Measurements from ENCODE around the gene ATP8A1.
"Not testable (repeated sequence)": the region's sequence is repeated elsewhere in the genome, so short reads cannot be mapped to it uniquely, and the experiment has no call there.

Gene ATP8A1

DNA sequence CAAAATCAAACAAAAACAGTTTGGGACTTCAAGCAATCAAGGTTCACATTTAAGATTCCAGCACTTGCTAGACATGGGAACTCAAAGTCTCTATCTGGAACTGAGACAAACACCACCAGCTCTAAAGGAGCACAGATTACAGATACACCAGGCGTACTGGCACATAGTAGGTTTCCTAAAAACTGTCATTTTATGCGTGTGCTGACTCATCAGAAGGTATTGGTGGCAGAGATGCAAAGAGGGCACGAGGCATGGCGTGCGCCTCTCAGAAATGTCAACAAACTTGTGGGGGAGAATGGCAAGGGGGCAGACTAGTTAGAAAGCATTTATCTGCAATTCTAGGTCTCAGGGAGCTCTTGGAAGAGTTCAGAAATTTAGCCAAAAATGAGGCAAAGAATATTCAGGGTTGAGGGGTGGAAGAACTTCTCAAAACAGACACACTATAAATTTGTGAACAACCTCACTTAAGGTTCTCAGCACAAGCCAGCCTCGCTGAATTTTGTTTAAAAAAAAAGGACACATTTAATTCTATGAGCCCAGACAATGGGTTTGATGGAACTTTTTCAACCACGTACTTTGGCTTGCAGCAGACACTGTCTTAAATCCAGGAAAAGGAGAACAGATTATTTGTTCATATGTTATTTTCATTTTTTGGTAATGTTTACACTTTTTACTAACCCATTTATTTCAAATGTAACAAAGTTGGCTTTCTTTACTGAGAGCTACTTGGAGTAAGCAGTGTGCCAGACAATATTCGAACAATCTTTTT is 159.6 kb downstream of the ATP8A1 start:
- DNase-seq: no peak

DNA sequence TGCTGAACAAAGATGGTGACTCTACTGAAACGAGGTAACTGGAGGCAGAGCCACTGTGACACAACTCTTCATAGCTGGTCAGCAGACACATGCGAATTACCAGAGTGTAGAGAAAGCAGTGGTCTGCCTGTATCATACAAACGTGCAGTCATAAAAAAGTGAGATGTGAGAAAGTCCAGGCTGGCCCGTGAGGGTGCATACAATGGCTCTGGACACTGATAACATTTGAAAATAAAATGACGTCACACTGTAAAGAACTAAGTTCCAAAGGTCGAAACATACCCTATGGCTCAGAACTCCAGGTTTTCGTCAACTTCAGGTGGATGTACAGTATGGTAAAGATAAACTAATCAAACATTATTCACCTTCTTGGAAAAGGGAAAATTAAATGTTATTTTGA is 163.9 kb downstream of the ATP8A1 start:
- no peak for DNase-seq

DNA sequence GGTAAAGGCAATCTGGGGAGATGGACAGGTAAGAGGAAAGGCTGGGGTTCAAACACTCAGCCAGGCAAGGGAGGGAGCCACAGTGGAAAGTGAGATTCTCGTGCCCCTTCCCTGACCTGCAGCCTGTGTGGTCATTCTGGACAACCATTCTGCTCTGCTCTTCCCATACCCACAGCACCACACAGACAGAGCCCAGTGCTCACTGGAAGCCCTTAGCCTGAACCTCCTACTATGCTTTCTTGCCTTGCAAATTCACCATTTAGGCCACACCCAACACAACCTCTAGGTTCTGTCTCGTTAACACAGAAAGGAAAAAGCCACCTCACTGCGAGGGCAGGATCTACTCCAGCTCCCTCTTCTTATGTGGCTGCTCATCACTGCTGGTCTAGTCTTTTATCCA is 166.9 kb downstream of the ATP8A1 start:
- DNase-seq: no peak

DNA sequence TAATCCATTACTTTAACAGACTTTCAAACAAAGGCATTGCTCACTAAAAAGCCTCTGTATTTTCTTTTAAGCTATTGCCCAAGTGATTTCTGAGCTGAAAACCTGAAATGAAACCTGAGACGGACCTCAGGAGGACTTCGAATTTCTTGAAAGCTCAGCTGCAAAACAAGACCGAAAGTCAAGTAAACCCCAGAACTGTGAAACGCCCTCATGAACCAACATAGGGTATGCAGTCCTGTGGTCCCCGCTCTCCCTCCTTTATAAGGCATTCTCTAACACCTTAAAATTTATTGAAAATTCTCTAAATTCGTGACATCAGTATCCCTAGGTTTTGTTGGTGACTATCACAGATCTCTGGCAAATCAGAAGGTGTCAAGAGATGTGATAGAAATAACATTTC is 167.8 kb downstream of the ATP8A1 start:
- no peak for DNase-seq

DNA sequence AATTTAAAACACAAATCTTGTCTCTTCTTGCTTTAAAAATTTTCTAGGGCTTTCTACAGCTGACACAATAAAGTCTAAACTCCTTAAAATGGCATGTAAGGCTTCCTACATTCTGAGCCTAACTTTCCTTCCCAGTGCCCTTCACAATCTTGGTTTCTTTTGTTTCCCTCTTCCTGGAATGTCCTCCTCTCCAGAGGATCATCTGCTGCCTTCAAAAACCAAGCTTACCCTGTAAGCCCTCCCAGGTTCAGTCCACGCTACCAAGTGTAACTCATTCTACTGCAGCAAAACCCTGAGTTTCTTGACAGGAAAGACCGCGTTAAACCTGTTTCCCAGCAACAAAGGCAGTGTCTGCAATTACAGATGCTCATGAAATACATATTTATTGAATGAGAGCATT is 168.4 kb downstream of the ATP8A1 start:
- no peak for DNase-seq

DNA sequence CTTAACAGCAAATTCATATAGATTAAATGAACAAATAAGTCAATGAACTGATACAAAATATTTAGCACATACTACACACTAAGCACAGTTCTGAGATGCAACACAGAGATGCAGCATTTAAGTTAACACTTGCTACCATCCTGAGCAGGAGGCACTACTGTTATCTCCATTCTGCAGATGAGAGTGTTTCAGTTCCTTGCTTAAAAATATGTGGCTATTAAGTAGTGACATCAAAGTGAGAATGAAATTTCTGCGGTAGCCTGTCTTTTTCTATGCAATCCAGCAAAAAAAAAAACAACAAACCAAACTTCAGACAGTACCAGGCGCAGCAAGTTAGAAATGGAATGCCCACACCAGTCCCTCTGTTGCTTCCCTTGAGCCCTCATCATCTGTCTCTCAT is 168.8 kb downstream of the ATP8A1 start:
- no peak for DNase-seq

DNA sequence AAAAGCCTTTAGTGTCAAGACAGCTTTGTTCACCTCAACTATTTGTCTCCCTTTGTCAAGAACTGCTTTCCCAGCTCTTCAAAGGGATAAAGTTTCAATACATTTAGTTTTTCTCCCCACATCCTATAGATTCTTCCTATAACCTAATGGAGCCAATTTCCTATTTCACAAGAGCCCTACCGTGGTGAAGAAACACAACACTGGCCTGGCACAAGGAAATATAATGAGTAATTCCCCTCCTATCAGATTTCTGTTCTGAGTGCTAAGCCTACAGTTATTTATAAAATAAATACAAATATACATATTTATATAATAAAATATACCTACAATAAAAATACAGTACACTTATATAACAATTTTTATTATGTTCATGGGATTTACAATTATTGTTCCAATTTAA is 169.7 kb downstream of the ATP8A1 start:
- DNase-seq: no peak

DNA sequence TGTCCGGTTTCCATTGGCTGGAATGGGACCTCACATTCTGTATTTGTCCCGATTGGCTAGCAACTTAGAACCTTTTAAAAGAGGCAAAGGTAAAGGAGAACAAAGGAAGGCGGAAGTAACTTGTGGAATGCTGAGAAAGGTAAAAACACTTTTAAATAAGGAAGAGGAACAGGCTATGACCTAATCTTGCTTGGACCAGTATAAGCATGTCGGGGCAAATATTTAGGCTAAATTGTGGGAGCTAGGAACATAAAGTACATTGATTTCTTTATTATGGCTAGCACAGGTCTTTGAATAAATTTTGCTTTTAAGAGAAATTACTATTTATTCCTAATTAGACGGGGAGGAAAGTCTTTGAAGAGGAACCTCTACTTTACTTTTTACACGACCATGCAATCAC is 170.7 kb downstream of the ATP8A1 start:
- DNase-seq: not testable (repeated sequence)

DNA sequence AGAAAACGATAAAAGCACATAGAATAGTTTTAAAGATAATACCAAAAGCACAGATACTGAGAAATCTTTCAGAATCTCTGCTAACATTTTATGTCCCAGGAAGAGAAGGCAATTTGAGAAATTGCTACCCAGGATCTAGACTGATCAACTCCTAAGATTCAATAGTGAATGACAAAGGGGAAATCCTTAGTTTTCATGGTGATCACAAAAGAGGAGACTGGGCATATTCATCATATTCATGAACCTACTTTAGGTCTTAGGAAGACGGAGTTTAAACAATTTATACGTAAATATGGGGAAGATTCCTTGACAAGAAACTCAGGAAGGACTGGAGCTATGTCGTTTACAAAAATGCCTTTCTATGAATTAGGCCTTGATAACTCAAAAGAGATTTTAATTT is 172.3 kb downstream of the ATP8A1 start:
- DNase-seq: no peak

DNA sequence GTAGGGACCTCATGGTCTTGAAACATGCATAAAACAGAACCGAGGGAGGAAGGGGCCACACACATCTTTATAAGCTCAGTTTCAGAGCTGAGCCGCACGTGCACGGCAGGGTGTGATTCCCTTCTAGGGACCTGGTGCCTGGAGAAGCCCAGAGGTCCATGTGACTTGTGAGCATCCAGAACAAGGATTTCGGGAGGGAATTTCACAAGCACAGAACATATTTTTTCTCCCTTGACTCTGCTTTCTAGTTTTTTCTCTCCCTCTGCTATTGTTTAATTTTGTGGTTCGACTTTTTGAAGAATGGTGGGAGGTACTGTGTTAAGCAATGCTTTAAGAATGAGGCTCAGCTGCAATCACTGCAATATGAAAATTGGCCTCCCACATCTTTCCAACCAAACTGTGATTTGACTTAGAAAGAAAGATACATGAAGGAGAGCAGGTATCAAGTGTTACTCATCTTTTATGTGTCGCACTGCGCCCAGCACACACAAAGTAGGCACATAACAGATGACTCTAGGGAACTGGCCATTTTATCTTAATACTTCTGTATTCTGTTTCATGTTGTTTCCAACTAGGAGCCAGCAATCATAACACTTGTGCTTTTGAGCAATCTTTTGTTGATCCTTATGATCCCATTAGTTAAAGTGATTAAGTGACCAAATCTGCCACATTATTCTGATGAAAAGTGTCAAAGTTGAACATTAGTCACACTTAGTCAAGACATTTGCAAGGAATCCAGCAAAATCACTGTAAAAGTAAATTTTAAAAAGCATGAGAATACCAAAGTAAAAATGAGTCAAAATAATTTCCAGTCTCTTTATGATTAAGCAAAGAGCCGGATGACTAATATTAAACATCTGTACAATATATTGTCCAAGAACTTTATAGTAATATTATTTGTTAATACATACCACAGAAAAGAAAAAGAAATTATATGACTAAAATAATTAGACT is 173.2 kb downstream of the ATP8A1 start:
- DNase-seq: no peak

DNA sequence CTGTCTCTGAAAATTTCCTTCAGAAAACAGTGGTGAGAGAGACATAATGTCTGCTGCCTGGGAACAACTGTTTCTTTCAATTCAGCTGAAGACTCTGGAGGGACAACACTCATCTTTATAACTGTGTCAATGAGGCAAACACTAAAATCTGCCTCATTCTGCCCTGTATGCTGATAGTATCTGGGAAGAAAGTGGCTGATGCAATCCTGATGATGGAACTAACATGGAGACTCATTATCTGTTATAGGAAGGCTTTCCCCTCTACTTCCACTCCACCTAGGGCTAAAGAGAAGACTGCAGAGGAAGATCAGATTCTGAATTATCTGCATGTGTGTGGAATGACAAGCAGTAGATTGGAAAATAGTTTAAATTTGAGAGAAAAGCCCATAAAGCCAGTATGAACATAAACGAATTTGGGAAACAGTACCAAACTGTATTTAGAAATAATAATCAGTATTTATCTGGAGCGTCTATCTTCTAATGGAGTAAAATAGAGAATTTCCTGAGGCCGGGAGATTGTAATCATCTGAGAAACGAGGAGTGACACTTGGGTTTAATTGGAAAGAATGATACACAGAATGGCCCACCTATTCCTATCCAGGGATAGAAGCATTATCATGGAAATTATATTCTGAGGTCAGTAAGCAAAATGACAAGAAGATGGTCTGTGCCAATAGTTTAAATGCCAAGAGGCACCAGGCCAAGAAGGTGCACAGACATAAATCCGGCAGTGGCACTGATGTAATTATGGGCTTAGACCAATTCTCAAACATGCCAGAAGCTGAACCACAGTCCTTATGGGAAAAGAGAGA is 174.2 kb downstream of the ATP8A1 start:
- no peak for DNase-seq

DNA sequence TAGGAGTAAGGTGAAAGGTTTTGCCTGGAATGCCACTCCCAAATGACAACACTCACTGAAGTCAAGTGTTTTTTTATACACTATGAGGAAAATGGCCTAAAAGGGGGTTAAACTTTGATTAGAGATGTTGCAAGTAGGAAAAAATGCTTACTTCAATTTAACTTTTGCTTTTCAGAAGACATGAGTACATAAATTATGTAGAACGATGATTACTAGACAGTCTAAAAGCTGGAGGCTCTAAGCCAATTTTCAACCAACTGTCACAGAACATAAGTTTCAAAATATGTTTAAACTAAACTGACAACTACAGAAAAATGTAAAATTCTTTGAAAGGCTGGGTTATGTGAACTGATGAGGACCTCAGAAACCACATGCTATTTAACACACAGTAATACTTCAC is 176.2 kb downstream of the ATP8A1 start:
- no peak for DNase-seq

DNA sequence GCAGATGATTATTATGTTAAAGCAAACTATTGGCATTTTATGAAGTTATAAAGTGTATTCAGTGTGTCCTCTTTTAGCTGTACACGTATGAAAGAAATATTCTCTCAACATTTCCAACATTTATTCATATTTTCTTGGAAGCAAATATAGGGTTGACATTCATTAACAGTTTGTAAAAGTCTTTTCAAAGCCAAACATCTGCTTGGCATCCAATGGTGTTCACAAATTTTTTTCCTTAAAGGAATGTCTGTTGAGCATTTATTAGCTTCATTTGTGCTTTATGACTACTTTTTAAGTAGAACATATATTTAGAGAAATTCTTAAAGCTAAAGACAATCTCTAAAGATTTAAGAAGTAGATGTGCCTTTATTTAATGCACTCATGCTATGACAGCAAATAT is 176.6 kb downstream of the ATP8A1 start:
- no peak for DNase-seq

DNA sequence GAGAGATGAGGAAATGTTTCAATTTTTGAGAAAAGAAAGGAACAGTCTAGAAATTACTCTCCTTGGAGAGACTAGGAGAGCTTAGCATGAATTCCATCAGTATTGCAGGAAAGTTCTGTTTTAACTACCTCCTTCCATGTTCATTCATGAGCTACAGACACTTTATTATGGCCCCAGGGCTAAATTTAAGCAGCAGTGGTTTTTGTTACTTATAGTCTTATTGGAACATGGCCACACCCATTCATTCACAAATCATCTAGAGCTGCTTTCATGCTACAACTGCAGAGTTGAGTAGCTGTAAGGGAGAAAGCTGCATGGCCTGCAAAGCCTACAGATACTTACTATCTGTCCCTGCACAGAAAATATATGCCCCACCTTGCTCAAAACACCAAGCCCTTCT is 178.0 kb downstream of the ATP8A1 start:
- DNase-seq: no peak

DNA sequence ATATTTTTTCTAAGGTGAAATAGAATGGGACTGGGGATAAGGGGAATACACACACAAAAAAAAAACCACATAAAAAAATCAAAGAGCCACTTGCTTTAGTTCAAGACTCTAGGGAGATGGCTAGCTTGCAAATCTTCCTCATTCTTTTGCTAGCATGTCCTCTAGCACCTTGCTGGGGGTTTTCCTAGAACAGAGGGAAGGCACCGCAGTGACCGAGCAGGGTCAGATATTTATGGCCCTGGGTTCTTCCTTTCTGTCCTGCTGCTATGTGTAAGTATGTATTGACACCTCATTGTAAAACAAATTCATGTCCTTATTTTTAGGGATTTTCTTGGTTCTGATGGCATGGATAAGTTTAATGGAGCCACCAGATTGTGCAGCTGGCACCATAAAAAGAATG is 178.4 kb downstream of the ATP8A1 start:
- DNase-seq: no peak

DNA sequence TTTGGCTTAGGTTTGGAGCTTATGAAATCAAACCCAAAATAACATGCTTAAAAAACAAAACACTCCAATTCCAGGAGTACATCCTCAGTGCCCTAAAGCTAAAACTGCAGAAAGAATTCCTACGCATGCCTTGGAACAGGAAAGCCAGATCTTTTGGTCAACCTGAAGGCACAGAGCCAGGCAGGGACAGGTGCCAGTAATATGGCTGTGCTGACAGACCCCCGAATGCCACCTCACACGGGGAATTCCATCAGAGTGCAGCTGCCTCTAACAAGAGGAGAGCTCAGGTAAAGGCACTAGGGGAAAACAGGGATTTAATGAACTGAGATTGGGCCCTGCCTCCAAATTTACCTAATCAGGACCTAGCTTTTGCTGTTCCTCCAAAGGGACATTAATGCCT is 182.5 kb downstream of the ATP8A1 start:
- DNase-seq: no peak

DNA sequence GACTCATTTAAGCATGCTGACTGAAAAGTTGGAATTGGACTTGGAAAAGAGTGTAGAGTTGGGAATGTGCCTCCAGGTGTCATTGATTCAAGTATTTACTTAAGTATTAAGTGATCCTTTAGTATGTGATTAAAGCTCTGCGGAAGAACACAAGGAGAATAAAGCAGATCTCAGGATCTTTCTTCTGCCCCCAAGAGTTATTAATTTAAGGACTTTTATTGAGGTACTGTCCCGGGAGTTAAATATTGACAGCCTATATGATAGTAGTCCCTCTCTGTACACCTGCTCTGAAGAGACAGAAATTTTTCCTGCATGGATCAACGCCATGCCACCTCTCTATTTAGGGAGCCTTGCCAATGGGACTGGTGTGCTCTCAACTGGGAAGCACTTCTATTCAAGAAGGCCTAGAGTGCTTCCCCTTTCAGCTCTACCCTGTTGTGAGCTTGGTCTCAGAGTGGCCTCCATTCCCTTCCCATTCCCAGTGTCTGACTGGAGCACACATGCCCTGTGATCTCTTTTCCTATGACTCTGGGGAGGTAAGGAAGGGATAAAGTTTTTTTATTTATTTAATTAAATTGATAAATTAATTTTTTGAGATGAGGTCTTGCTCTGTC is 183.7 kb downstream of the ATP8A1 start:
- DNase-seq: no peak

DNA sequence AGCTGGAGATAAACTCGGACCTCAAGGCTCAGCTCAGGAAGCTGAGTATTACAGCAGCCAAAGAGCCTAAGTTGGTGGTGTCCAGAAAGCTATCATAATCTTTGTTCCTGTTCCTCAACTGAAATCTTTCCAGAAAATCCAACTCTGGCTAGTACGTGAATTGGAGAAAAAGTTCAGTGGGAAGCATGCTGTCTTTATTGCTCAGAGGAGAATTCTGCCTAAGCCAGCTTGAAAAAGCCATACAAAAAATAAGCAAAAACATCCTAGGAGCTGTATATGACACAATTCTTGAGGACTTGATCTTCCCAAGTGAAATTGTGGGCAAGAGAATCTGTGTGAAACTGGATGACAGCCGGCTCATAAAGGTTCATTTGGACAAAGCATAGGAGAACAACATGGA is 185.0 kb downstream of the ATP8A1 start:
- DNase-seq: no peak

DNA sequence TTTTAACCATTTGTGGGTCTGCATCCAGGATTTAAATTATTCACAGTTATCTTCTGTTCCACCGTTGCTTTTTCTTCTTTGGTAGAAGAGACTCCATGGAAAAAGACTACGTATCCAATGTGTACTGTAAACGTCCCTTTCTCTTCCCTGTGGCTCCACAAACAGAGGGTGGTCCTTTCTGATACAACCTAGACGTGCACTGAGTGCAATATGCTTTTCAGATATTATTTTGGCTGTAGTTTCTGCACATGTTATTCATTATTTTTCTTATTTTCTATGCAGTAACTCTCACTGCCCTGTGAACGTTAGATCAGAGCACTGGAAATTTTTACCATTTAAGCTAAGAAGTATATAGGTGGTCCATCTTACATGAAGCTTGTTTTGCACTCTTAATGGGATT is 186.9 kb downstream of the ATP8A1 start:
- no peak for DNase-seq

DNA sequence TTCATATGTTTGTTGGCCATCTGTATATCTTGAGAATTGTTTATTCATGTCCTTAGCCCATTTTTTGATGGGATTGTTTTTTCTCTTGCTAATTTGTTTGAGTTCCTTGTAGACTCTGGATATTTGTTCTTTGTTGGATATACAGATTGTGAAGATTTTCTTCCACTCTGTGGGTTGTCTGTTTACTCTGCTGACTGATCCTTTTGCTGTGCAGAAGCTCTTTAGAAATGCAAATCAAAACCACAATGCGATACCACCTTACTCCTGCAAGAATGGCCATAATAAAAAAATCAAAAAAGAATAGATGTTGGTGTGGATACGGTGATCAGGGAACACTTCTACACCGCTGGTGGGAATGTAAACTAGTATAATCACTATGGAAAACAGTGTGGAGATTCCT is 189.1 kb downstream of the ATP8A1 start:
- DNase-seq: not testable (repeated sequence)

DNA sequence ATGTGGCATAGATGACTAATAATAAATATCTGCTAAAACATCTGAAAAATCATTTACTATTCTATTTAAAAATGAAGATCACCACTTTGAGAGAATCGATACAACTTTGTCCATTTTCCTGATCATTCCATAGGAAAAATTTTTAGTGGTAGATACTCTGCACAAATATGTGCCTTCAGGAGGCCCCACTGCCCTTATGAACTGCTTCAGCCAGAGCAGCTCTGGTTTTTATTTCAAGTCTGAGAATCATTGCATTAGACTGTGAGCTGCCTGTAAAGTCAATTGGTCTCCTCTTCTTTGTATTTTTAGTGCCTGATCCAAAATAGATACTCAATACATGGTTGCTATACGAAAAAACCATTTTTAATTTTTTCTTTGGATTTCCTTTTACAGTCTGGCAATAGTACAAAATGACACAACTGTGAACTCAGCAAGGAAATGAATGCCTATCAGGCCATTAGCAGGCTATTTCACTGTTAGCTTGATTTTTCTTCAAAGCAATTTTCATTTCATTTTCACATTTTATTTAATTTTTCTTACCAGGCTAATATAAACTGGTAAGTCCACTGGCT is 190.5 kb downstream of the ATP8A1 start:
- DNase-seq: no peak

DNA sequence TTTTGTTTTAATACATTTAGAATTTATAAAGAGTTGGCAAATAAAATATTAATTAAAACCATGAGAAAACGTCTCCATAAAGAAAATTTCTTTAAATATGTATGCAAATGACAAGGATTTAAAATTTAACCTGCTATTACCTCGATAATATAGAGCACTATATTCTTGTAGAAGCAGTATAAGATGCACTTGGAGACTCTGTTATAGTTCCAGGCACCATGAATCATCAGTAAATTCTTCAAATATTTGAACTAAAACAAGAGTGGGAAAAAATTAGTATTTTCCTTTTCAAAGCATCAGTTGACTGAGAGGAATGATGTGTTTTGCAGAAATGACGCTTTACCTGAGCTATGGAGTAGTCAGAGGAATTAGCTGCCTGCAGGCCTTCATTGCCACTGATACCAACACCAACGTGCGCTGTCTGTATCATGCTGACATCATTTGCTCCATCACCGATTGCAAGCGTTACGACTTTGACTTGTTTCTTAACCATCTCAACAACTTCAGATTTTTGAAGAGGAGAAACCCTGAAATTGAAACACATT is 192.3 kb downstream of the ATP8A1 start:
- DNase-seq: no peak
